Stomach (tissue), 4 donors: Measurements from ENCODE around the gene UCHL1.

Experiments used
- CTCF ChIP-seq, 7 experiments: fragments of 450-650 bp in 4 of 7; fragments of 200-600 bp in 3 of 7; sonication (generic) in 3 of 7; IDR thresholded peaks; one replicate each; pipeline ENCODE4 v1.5.1; 2016 to 2019; ENCODE audit warnings: antibody characterized with exemption in 7 of 7, control low read depth in 2 of 7, mild to moderate bottlenecking in 1 of 7
- POLR2A ChIP-seq, 4 donors: fragments of 450-650 bp; IDR thresholded peaks; one replicate each; pipeline ENCODE4 v1.6.1; 2016; ENCODE audit warnings: antibody characterized with exemption in 4 of 4, control low read depth in 2 of 4, mild to moderate bottlenecking in 1 of 4, moderate library complexity in 1 of 4

DNA sequence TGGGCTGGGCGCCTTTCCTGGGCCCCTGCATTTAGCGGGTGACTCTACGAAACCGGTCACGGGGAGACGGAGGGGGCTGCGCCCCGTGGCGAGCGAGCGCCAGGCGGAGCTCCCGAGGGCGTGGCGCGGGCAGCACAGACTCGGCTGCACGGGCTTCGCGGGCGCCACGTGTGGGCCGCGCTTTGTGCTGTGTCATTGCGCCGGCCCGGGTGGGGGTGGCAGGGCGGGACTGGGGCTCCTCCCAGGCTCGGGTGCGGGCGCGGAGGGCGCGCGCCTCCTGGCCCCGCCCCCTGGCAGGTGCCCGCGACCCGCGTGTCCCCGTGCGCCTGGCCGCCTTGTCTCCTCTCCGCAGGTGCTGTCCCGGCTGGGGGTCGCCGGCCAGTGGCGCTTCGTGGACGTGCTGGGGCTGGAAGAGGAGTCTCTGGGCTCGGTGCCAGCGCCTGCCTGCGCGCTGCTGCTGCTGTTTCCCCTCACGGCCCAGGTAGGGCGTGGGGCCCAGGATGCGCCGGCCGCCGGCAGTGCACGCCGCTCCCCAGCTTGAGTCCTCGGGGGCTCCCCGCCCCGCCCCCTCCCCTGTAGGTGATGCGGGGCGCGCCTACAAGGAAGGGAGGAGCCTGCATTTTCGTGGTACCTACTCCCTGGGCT lies 651 bp downstream of the UCHL1 start:
- TF ChIP-seq CTCF (IDR thresholded peaks at IDR 0.05), result no peak
- no peak for TF ChIP-seq POLR2A (IDR thresholded peaks at IDR 0.05)
